Mammary epithelial cell (primary cell): ENCODE measurements around the gene FBXL7.

Experiments
- EZH2 ChIP-seq: IDR thresholded peaks from 2 replicates; pipeline ENCODE4 v1.6.1; 2012; ENCODE audit warnings: low read length, inconsistent platforms, borderline replicate concordance
- TF ChIP-seq, protein P1 (sequence below), 2 donors: IDR thresholded peaks in 1 of 2; conservative IDR thresholded peaks in 1 of 2; 2 replicates each; pipeline ENCODE4 v1.5.1; 2011 to 2012; ENCODE audit warnings: inconsistent platforms in 2 of 2, low read length in 2 of 2, mild to moderate bottlenecking in 2 of 2, control low read depth in 1 of 2, low read depth in 1 of 2; ENCODE audit not compliant: insufficient read depth in 1 of 2; ENCODE audit errors: extremely low read depth in 1 of 2

- TF ChIP-seq, protein P1, sequence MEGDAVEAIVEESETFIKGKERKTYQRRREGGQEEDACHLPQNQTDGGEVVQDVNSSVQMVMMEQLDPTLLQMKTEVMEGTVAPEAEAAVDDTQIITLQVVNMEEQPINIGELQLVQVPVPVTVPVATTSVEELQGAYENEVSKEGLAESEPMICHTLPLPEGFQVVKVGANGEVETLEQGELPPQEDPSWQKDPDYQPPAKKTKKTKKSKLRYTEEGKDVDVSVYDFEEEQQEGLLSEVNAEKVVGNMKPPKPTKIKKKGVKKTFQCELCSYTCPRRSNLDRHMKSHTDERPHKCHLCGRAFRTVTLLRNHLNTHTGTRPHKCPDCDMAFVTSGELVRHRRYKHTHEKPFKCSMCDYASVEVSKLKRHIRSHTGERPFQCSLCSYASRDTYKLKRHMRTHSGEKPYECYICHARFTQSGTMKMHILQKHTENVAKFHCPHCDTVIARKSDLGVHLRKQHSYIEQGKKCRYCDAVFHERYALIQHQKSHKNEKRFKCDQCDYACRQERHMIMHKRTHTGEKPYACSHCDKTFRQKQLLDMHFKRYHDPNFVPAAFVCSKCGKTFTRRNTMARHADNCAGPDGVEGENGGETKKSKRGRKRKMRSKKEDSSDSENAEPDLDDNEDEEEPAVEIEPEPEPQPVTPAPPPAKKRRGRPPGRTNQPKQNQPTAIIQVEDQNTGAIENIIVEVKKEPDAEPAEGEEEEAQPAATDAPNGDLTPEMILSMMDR (conservative IDR thresholded peaks at IDR 0.05 in 1 of 2, IDR thresholded peaks at IDR 0.05 in 1 of 2; ENCODE audit: extremely low read depth in 1 of 2, insufficient read depth in 1 of 2, low read depth in 1 of 2, low read length in 2 of 2), result no peak
- no peak for TF ChIP-seq EZH2
Observed at GRCh38 chr5:15607076-15607475, 107.1 kb downstream of the FBXL7 start.
